ENCODE results near the gene UGT8. TPM values are rescaled to one million over a fixed set of nuclear protein-coding genes. Genes with fewer than 3 reads are reported as not detected.

The UGT8 gene
- total and polyA plus RNA-seq, 2 donors (not counting 1 experiment from before 2014, with no cell fraction given): 4.2 to 24.0 TPM

GRCh38 chr4:114725066-114725465 lies 126.5 kb downstream of the UGT8 start:
- WGBS (ENCODE audit: insufficient coverage): 62% methylated on average over 6 of the region's 6 CpGs
- H3K27me3 ChIP-seq (replicated peaks in 1 of 4; ENCODE audit: control extremely low read depth in 1 of 4, control insufficient read depth in 3 of 4, insufficient read depth in 4 of 4, low read length in 3 of 4): no peaks in the 10 kb centered on the region
- Mint-ChIP-seq H3K9me3 (ENCODE audit: insufficient read depth) (no peaks in the 10 kb centered on the region), H3K27ac (no peak overlapping the region), H3K4me1 (no peaks in the 10 kb centered on the region), H3K27me3 (no peaks in the 10 kb centered on the region), H3K4me3 (no peak overlapping the region)
- no peak overlapping the region for H3K27ac ChIP-seq (ENCODE audit: low read length in 2 of 2)
- no peak overlapping the region for H3K4me3 ChIP-seq (ENCODE audit: control extremely low read depth in 1 of 5, extremely low read depth in 1 of 5, insufficient read depth in 1 of 5, low read depth in 2 of 5, low read length in 4 of 5)
- H3K4me1 ChIP-seq (ENCODE audit: control insufficient read depth in 2 of 2, insufficient read depth in 2 of 2, low read length in 2 of 2): no peaks in the 10 kb centered on the region
- ChIA-PET CTCF (no interaction called here), POLR2A (no interaction called here)
- no peak overlapping the region for H2AFZ ChIP-seq (ENCODE audit: insufficient read depth, low read depth, low read length, poor library complexity, severe bottlenecking)
- DNase-seq (no peak), ATAC-seq (ENCODE audit: low read depth) (no peak)
- intact Hi-C loops (cut with micrococcal nuclease): no loop called here
- H3K9me3 ChIP-seq (ENCODE audit: control extremely low read depth in 1 of 3, control insufficient read depth in 2 of 3, insufficient read depth in 1 of 3, low read length in 2 of 3): no peaks in the 10 kb centered on the region
- no peak overlapping the region for H3K4me2 ChIP-seq (replicated peaks; ENCODE audit: low read depth, low read length, poor library complexity, severe bottlenecking)
- no peaks in the 10 kb centered on the region for H3K79me2 ChIP-seq (ENCODE audit: control insufficient read depth, insufficient read depth, low read length)
- H4K20me1 ChIP-seq (ENCODE audit: control insufficient read depth, insufficient read depth, low read length, poor library complexity, severe bottlenecking): no peaks in the 10 kb centered on the region
- H3K36me3 ChIP-seq (replicated peaks in 1 of 2; ENCODE audit: control extremely low read depth in 1 of 2, control insufficient read depth in 1 of 2, extremely low read depth in 1 of 2, insufficient read depth in 2 of 2, low read length in 1 of 2): no peaks in the 10 kb centered on the region
- no peak for TF ChIP-seq CTCF (IDR thresholded peaks at IDR 0.05)
- no peak for TF ChIP-seq EZH2 (IDR thresholded peaks at IDR 0.05; ENCODE audit: borderline replicate concordance, insufficient read depth, low read depth, low read length, poor library complexity, severe bottlenecking)
- no peak overlapping the region for H3K9ac ChIP-seq (ENCODE audit: low read length)

- H2AFZ ChIP-seq (ENCODE audit: insufficient read depth, low read depth, low read length, poor library complexity, severe bottlenecking): no peak overlapping the region
- no peaks in the 10 kb centered on the region for H3K4me1 Mint-ChIP-seq
- no peak overlapping the region for H3K27ac Mint-ChIP-seq
- no peaks in the 10 kb centered on the region for H3K27me3 Mint-ChIP-seq
- H4K20me1 ChIP-seq (ENCODE audit: control insufficient read depth, insufficient read depth, low read length, poor library complexity, severe bottlenecking): no peaks in the 10 kb centered on the region
- no peak overlapping the region for H3K4me3 Mint-ChIP-seq
- H3K9me3 Mint-ChIP-seq (ENCODE audit: insufficient read depth): no peaks in the 10 kb centered on the region
- no peak overlapping the region for H3K27ac ChIP-seq (ENCODE audit: low read length in 2 of 2)
- no peaks in the 10 kb centered on the region for H3K79me2 ChIP-seq (ENCODE audit: control insufficient read depth, insufficient read depth, low read length)
- intact Hi-C loops (cut with micrococcal nuclease): no loop called here
- H3K27me3 ChIP-seq (replicated peaks in 1 of 4; ENCODE audit: control extremely low read depth in 1 of 4, control insufficient read depth in 3 of 4, insufficient read depth in 4 of 4, low read length in 3 of 4): no peaks in the 10 kb centered on the region
- H3K9ac ChIP-seq (ENCODE audit: low read length): no peak overlapping the region
- H3K4me2 ChIP-seq (replicated peaks; ENCODE audit: low read depth, low read length, poor library complexity, severe bottlenecking): no peak overlapping the region
- ChIA-PET CTCF (no interaction called here), POLR2A (no interaction called here)
- no peak for ATAC-seq (ENCODE audit: low read depth)
- no peaks in the 10 kb centered on the region for H3K4me1 ChIP-seq (ENCODE audit: control insufficient read depth in 2 of 2, insufficient read depth in 2 of 2, low read length in 2 of 2)
- H3K4me3 ChIP-seq (ENCODE audit: control extremely low read depth in 1 of 5, extremely low read depth in 1 of 5, insufficient read depth in 1 of 5, low read depth in 2 of 5, low read length in 4 of 5): no peak overlapping the region
- no CpG with 5 or more reads among the region's 1 CpG for WGBS (ENCODE audit: insufficient coverage)
- no peaks in the 10 kb centered on the region for H3K9me3 ChIP-seq (ENCODE audit: control extremely low read depth in 1 of 3, control insufficient read depth in 2 of 3, insufficient read depth in 1 of 3, low read length in 2 of 3)
- TF ChIP-seq CTCF (IDR thresholded peaks at IDR 0.05) (no peak), EZH2 (IDR thresholded peaks at IDR 0.05; ENCODE audit: borderline replicate concordance, insufficient read depth, low read depth, low read length, poor library complexity, severe bottlenecking) (no peak)
- DNase-seq: no peak
- no peaks in the 10 kb centered on the region for H3K36me3 ChIP-seq (replicated peaks in 1 of 2; ENCODE audit: control extremely low read depth in 1 of 2, control insufficient read depth in 1 of 2, extremely low read depth in 1 of 2, insufficient read depth in 2 of 2, low read length in 1 of 2)
Measured at GRCh38 chr4:114727461-114727860, 128.9 kb downstream of the UGT8 start.

Small RNA genes within 50 kb of the gene (small RNA-seq; reads per million reads assigned to genes)
- 0.57 reads per million for gene MIR577 (ENCODE audit: insufficient read length, low read depth, low replicate concordance)

Data from B cell (primary cell).